Osteoblast (primary cell): ENCODE results near the gene TRAF1. TPM values are rescaled to one million over a fixed set of nuclear protein-coding genes. Genes with fewer than 3 reads are reported as not detected.

Source experiments
- DNase-seq: peaks from one replicate; pipeline ENCODE4 v3.0.0; 2011; ENCODE audit warnings: low spot score, mixed read lengths; ENCODE audit not compliant: insufficient read length; ENCODE audit errors: missing footprints
- H2AFZ ChIP-seq: 2 replicates; pipeline ENCODE4 v1.6.0; 2011; ENCODE audit warnings: mild to moderate bottlenecking, low read length
- H3K27ac ChIP-seq: 2 replicates; pipeline ENCODE4 v1.5.1; 2011; ENCODE audit warnings: mild to moderate bottlenecking, low read depth, low read length, moderate library complexity
- H3K27me3 ChIP-seq: 2 replicates; pipeline ENCODE4 v1.6.0; 2012; ENCODE audit warnings: mild to moderate bottlenecking, control low read depth, inconsistent platforms, low read length, moderate library complexity; ENCODE audit not compliant: insufficient read depth
- H3K36me3 ChIP-seq: 2 replicates; pipeline ENCODE4 v1.5.1; 2011; ENCODE audit warnings: mild to moderate bottlenecking, low read length, control low read depth, moderate library complexity; ENCODE audit not compliant: insufficient read depth
- H3K4me1 ChIP-seq: 2 replicates; pipeline ENCODE4 v1.5.1; 2011; ENCODE audit warnings: mild to moderate bottlenecking, low read length, control low read depth, moderate library complexity; ENCODE audit not compliant: insufficient read depth
- H3K4me2 ChIP-seq: 2 replicates; pipeline ENCODE4 v1.6.0; 2011; ENCODE audit warnings: mild to moderate bottlenecking, low read length; ENCODE audit not compliant: insufficient read depth
- H3K4me3 ChIP-seq: fragments of 200-600 bp; sonication (generic); 3 replicates; pipeline ENCODE4 v1.5.1; 2012; ENCODE audit warnings: mild to moderate bottlenecking, low read length, inconsistent platforms; ENCODE audit not compliant: insufficient read depth
- H3K79me2 ChIP-seq: 2 replicates; pipeline ENCODE4 v1.6.0; 2012; ENCODE audit warnings: mild to moderate bottlenecking, low read length, control low read depth, inconsistent platforms; ENCODE audit not compliant: insufficient read depth
- H3K9me3 ChIP-seq: 2 replicates; pipeline ENCODE4 v1.5.1; 2011; ENCODE audit warnings: low read depth, low read length, control low read depth
- H4K20me1 ChIP-seq: 2 replicates; pipeline ENCODE4 v1.6.0; 2012; ENCODE audit warnings: mild to moderate bottlenecking, low read length, control low read depth; ENCODE audit not compliant: insufficient read depth
- total RNA-seq: library from RNA; depleted of rRNA; stranded (reverse); fragments of >200 nt; gene quantifications from 2 replicates; pipeline ENCODE4 v1.2.3, GENCODE V29; 2012
- TF ChIP-seq, protein P1 (sequence below): IDR thresholded peaks from 2 replicates; pipeline ENCODE4 v1.5.1; 2011; ENCODE audit warnings: mild to moderate bottlenecking, low read depth, low read length, moderate library complexity; ENCODE audit errors: extremely low read depth

The TRAF1 gene
- total RNA-seq, 1 donor, result 1.8 TPM

DNA sequence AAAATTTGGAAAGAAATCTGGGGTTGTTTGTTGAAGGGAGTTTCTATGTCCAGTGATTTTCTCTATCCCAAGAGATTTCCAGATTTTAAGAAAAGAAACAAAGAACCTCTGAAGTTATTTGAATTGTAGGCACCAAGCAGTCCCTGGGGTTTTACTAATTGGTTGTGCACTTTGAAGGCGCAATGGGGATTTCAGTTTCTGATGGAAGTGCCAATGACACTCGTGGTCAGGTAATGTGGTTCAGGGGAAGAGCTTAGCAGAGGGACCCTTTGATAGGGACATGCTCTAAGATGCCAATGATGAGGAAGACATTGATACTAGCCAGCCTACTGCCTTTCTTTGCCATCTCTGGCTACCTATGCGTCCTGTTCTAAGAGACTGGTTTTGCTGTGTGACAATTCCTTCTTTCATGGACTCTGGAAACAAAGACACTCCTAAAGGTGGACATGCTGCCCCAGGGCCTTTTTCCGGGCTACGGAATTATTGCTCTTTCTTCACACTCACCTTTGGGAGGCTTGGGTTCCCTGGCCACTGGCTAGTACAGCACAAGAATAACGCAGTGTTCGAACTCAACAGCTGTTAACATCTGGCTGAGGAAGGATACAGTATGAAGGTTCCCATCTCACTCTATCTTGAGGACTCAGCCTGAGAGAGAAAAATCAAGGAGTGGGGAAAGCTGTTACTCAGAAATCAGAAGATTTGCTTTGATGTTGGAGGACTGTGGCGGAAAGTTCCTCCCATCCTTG, 6.9 kb upstream of the TRAF1 start:
- no peak overlapping the region for H3K4me2 ChIP-seq
- H3K9me3 ChIP-seq, result no peaks in the 10 kb centered on the region
- H4K20me1 ChIP-seq, result no peaks in the 10 kb centered on the region
- no peak for DNase-seq
- H3K4me1 ChIP-seq, result peaks cover 61% of the 10 kb centered on the region
- no peak overlapping the region for H3K4me3 ChIP-seq
- H3K79me2 ChIP-seq, result no peaks in the 10 kb centered on the region
- TF ChIP-seq, protein P1, sequence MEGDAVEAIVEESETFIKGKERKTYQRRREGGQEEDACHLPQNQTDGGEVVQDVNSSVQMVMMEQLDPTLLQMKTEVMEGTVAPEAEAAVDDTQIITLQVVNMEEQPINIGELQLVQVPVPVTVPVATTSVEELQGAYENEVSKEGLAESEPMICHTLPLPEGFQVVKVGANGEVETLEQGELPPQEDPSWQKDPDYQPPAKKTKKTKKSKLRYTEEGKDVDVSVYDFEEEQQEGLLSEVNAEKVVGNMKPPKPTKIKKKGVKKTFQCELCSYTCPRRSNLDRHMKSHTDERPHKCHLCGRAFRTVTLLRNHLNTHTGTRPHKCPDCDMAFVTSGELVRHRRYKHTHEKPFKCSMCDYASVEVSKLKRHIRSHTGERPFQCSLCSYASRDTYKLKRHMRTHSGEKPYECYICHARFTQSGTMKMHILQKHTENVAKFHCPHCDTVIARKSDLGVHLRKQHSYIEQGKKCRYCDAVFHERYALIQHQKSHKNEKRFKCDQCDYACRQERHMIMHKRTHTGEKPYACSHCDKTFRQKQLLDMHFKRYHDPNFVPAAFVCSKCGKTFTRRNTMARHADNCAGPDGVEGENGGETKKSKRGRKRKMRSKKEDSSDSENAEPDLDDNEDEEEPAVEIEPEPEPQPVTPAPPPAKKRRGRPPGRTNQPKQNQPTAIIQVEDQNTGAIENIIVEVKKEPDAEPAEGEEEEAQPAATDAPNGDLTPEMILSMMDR, result no peak
- H3K36me3 ChIP-seq, result no peaks in the 10 kb centered on the region
- no peak overlapping the region for H3K27ac ChIP-seq
- no peak overlapping the region for H2AFZ ChIP-seq
- H3K27me3 ChIP-seq, result no peaks in the 10 kb centered on the region

DNA sequence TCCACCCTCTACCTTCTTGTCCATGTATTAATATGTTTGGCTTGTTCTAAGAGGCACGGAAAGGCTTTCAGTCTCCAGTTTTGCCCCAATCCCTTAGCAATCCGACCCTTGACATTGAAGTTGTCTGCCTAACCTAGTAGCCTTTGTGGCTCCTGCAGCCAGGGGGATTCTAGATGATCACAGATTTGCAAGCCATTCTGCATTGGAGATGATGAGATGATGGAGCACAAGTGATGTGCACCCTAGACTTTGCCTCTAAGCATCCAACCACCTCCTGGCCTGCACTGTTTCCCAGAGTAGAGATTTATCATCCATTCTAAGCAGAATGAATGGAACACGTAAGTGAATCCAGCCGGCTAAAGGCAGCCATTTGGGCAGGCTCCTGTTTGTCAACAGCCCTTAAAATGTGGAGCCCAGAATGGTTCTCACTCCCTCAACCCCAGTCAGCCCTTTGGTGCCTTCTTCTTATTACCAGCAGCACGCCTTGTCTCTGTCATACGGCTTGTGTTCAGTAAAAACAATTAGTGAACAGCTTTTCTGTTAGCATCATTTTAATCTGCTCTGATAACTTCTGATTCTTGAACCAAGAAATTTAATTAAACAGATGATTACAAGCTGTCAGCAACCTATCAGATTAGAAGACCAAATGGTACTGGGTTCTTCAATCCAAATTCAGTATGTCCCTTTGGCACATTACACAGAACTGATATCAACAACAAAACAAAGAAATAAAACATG, 5.7 kb upstream of the TRAF1 start:
- Histone ChIP-seq H3K4me2 (peak overlapping the region; percentile 77), H3K4me3 (peak overlapping the region; percentile 41), H3K27ac (peak overlapping the region; percentile 92), H2AFZ (peak overlapping the region; percentile 57), H3K79me2 (no peaks in the 10 kb centered on the region), H3K27me3 (no peaks in the 10 kb centered on the region), H3K36me3 (no peaks in the 10 kb centered on the region), H3K9me3 (no peaks in the 10 kb centered on the region), H4K20me1 (no peaks in the 10 kb centered on the region), H3K4me1 (peaks cover 50% of the 10 kb centered on the region)
- no peak for DNase-seq
- TF ChIP-seq, protein P1, result no peak

DNA sequence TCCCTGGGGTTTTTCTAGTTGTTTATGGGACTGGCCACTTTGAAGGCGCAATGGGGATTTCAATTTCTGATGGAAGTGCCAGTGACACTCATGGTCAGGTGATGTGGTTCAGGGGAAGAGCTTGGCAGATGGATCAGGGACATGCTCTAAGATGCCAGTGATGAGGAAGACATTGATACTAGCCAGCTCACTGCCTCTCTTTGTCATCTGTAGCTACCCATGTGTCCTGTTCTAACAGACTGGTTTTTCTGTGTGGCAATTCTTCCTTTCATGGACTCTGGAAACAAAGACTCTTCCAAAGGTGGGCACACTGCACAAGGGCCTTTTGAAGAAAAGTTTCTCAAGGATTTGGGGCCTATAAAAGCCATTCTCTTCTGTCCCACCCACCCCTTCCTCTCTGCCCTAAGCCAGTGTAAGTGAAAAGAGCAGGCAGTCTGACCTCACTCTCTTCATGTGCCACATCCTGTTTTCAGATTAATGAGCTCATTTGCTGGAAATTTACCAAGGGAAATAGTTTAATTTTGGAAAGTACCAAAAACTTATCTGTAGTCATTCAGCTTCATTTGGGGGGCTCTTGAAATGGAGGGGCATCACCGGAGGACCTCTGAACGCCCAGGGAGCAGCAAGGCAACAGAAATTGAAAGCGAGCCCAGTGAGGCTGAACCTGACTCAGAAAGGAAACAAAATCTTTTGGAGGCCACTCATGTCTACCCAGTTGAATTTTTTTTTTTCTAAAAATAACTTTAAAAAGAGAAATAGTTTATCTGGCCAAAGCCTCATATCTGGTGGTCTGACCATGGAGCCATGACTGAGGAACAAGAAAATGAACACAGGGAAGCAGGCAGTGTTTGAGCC, 4.9 kb upstream of the TRAF1 start:
- H3K4me1 ChIP-seq, result peaks cover 43% of the 10 kb centered on the region
- H3K27ac ChIP-seq, result peak overlapping the region; percentile 92
- peak overlapping the region; percentile 41 for H3K4me3 ChIP-seq
- H3K4me2 ChIP-seq, result peak overlapping the region; percentile 77
- TF ChIP-seq, protein P1, result no peak
- no peaks in the 10 kb centered on the region for H4K20me1 ChIP-seq
- peak; percentile 94 for DNase-seq
- H3K79me2 ChIP-seq, result no peaks in the 10 kb centered on the region
- H3K9me3 ChIP-seq, result no peaks in the 10 kb centered on the region
- peak overlapping the region; percentile 57 for H2AFZ ChIP-seq
- no peaks in the 10 kb centered on the region for H3K27me3 ChIP-seq
- no peaks in the 10 kb centered on the region for H3K36me3 ChIP-seq
